Cerebellar cortex (tissue), 1 donor: ENCODE data around the gene SAP30BP.

Experiments
- DNase-seq: peaks from one replicate; pipeline ENCODE4 v3.0.0-alpha.2; 2015; ENCODE audit warnings: low spot score

SAP30BP gene

DNA sequence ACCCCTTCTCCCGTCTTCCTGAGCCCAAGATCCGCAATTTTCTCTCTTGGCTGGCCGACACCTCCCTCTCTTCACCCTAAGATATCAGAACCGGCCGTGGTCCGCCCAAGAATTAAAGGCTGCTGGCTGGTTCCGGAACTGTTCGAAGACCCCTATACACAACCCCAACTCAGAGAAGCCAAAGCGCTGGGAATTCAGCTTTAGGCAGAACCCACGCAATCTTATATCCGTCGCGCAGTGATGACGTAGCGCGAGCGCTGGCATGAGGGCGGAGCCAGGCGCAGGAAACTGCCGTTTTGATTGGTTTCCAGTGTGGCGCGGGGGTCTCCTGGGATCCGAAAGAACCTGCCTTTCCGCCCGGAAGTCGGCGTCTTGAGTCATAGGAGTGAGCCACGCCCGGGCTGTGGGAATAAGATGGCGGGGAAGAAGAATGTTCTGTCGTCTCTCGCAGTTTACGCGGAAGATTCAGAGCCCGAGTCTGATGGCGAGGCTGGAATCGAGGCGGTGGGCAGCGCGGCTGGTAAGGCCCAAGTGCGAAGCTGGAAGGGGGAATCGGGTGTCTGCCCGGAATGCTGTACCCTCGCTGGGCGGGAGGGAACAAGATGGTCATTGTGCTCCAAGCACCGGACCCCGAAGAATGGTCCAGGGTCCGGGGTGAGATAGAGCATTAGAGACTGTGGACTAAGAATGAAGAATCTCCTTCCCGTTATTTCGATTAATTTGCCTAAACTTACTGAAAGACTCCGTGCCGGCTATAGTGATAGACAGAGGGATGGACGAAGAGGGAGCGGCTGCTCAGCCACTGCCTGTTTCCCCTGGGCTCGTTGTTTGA, at the start of gene SAP30BP, which contains the start of gene RECQL5:
Gene SAP30BP (plus strand): TSS at position 380 of the 832 bp plus-strand sequence. CDS start 35 bp downstream, at position 415.
Gene RECQL5 (minus strand): TSS at position 196 of the 832 bp plus-strand sequence. CDS start 597 bp downstream, outside the sequence.
- peak; percentile 99 for DNase-seq

GRCh38 chr17:75617675-75618074, 49.5 kb upstream of the SAP30BP start:
- no peak for DNase-seq

- peak; percentile 85 for DNase-seq
Observed at GRCh38 chr17:75619506-75620431, 47.4 kb upstream of the SAP30BP start.

DNA sequence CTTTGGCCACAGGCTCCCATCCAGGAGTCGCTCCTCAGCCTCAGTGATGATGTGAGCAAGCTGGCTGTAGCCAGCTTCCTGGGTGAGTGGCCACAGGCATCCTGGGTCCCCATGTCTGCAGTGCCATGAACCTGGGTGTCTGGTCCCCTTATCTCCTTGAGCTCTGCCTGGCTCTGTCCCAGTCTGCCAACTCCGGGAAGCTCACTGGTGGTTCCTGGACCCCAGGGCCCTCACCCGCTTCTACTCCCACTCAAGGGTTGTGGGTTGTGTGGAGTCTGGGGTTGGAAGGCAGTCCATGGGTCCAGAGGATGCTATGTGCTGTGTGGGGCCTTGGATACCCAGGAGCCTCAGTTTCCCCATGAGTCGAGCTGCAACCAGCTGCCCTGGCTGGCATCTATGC, 45.6 kb upstream of the SAP30BP start:
- no peak for DNase-seq

DNA sequence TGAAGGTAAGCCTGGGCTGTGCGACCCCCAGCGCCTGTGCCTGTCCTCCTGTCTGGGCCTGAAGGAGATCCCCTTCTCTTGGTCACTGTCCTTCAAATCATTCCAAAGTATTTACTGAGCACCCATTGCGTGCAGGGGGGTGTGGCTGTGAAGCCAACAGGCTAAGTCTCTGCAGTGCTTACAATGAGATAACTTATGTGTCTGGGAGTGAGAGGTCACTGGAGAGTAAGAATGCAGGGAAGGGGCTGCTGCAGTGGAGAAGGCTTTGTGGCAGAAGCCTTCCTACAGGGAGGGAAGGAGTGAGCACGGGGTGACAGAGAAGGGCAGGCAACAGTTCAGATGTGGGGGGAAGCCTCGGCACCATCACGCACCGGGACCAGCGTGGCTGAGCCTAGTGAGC, 45.1 kb upstream of the SAP30BP start:
- DNase-seq = no peak

DNA sequence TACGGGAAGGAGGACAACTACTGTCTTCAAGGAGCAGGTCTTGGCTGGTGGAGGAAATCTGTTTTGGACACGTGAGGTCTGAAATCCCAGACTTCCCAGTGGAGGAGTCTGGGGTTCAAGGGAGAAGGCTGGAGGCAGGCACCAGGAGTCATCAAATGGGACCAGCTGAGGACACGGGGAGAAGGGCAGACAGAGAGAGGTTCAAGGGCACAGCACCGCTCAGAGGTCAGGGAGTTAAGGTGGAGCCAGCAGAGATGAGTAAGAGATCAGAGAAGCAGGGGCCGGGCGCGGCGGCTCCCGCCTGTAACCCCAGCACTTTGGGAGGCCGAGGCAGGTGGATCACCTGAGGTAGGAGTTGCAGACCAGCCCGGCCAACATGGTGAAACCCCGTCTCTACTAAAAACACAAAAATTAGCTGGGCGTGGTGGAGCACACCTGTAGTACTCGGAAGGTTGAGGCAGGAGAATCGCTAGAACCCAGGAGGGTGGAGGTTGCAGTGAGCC, 44.3 kb upstream of the SAP30BP start:
- no peak for DNase-seq

DNA sequence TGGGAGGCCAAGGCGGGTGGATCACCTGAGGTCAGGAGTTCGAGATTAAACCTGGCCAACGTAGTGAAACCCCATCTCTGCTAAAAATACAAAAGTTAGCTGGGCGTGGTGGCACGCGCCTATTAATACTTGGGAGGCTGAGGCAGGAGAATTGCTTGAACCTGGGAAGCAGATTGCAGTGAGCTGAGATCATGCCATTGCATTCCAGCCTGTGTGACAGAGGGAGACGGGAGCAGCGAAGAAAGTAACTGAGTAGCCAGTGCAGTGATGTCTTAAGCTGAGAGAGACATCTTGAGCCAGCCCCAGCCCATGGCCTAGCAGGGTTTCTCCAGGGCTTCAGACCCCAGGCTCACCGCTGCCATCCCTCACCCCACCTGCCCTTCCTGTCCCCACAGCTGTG, 43.8 kb upstream of the SAP30BP start:
- DNase-seq = no peak

DNA sequence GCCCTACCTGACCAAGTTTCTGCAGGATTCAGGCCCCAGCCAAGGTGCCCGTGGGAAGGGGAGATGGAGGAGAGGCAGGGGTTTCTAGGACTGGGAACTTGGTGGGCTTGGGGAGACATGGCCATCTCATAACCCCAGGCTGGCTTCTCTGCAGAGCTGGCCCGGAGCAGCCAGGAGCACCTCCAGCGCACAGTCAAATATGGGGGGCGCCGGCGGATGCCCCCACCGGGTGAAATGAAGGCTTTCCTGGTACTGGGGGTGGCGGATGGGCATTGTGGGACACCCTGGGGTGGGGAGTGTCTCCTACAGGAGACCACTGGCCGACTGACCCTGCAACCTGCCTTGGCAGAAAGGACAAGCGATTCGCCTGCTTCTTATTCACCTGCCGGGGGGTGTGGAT, 43.1 kb upstream of the SAP30BP start:
- no peak for DNase-seq

DNA sequence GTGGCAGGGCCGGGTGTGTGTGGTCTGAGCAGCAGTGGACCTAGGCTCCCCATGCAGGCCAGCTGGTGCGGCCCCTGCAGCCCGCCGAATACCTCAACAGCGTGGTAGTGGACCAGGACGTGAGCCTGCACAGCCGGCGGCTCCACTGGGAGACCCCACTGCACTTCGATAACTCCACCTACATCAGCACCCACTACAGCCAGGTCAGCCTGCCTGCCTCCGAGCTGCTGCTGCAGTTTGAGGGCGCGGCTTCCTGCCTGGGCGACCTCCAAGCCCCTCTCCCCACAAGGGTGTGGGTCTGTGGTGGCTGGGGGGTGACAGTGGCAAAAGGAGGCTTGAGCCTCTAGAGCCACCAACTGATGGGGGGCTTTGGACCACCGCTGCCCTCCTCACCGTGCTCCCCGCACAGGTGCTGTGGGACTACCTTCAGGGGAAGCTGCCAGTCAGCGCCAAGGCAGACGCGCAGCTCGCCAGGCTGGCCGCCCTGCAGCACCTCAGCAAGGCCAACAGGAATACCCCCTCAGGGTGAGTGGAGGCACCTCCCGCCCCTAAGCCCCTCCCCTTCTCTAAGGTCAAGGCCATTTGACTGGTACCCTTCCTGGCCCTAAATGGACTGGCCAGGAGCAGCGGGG, 42.3 kb upstream of the SAP30BP start:
- no peak for DNase-seq

- peak; percentile 32 for DNase-seq
Observed at GRCh38 chr17:75625813-75626486, 41.2 kb upstream of the SAP30BP start.

GRCh38 chr17:75626496-75627038, 40.6 kb upstream of the SAP30BP start:
- DNase-seq = no peak

DNA sequence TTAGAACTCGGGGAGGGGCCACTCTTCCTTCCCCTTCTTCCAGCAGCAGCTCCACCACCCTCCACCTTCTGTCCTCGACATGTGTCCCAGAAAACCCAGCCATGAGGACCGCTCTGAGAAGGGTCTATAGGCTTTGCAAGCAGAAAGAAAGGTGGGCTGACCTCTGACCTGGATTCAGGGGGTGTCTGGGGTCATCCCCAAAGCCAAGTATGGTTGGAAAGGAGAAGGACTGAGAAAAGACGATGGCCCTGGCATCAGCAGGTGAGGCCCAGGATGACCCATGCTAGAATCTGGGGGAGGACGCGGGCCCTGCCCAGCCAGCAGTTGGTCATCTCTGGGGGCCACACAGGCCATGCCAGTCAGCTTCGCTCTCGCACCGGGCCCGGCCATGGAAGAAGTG, 40.0 kb upstream of the SAP30BP start:
- no peak for DNase-seq

- DNase-seq = no peak
Observed at GRCh38 chr17:75628425-75628824, 38.7 kb upstream of the SAP30BP start.

GRCh38 chr17:75629157-75629556, 38.0 kb upstream of the SAP30BP start:
- no peak for DNase-seq

GRCh38 chr17:75630071-75630917, 36.8 kb upstream of the SAP30BP start:
- DNase-seq = no peak

GRCh38 chr17:75631353-75631752, 35.8 kb upstream of the SAP30BP start:
- no peak for DNase-seq

GRCh38 chr17:75632428-75632827, 34.7 kb upstream of the SAP30BP start:
- DNase-seq = no peak

DNA sequence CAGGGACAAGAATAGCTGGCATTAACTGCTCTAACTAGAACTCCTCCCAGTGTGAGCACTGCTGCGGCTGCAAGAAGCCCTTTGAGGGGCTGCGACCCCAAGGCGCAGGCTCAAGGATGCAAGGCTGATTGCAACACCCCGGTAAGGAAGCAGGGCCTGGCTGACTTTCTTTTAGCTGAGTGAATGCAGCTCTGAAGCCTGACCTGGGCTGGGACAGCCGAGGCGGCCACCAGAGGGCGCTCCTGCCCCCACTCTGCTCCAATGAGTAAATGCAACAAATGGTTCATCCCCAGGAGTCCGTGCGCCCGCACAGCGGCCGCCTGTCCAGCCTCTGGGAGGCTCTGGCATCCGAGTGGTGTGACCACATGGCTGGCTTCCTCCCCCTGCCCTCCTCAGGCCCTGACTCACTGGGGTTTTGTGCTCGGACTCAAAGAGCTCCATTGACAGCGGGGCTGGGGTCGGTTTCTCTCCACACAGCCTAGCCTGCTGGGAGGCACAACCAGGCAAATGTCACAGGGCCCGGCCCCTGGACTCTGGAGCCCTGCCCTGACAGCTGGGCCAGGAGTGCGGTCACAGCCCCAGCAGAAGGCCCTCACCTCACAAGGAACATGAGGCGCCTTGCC, 34.2 kb upstream of the SAP30BP start, which contains the start of gene SMIM5:
Gene SMIM5 (plus strand): TSS at position 572 of the 623 bp plus-strand sequence. CDS start 6,768 bp downstream, outside the sequence.
- peak; percentile 90 for DNase-seq
